ENCODE measurements around the gene SNED1.

DNA sequence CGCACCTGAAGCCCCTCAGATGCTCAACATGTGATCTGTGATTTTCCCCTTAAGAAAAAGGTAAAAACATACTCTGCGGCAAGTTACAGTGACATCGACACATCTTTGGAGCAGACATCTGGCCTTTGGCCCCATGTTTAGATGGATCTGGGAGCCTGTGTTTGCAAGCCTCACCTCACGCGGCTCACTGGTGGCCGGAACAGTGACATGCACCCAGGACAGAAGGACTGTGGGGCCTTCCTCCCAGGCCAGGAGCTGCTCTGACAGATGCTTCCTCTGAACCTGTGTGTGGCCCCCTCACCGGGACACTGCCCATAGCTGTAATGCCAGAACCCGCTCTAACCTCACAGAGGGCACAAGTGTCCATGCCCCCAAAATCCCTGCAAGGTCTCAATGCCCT lies 137.8 kb downstream of the SNED1 start:
- TF ChIP-seq CTCF (IDR thresholded peaks at IDR 0.05) (no peak), POLR2A (IDR thresholded peaks at IDR 0.05) (no peak), POLR2AphosphoS5 (IDR thresholded peaks at IDR 0.05) (no peak)

Measured in suprapubic skin (tissue), 4 donors.